Activated naive CD8-positive, alpha-beta T cell treated with anti-CD3 and anti-CD28 coated beads, Interleukin-2, amount 50 U/mL, for 24 hours (primary cell): ENCODE results near the gene CPPED1.
"Not testable (repeated sequence)": the region's sequence is repeated elsewhere in the genome, so short reads cannot be mapped to it uniquely, and the experiment has no call there.

Experiments used
- ATAC-seq: fragments of 150-1000 bp; cut with Tn5 transposase; one replicate; pipeline ENCODE4 v1.10.0; 2021
- DNase-seq: peaks from one replicate; pipeline ENCODE4 v3.0.0; 2021
- H3K27ac Mint-ChIP-seq: one replicate; pipeline ENCODE4 v1.8.0; 2021; ENCODE audit warnings: mild to moderate bottlenecking, mixed read lengths
- H3K27me3 Mint-ChIP-seq: one replicate; pipeline ENCODE4 v1.8.0; 2021; ENCODE audit warnings: mixed read lengths
- H3K36me3 Mint-ChIP-seq: one replicate; pipeline ENCODE4 v1.8.0; 2021; ENCODE audit warnings: low read depth, mixed read lengths
- H3K4me1 Mint-ChIP-seq: one replicate; pipeline ENCODE4 v1.8.0; 2021; ENCODE audit warnings: mixed read lengths
- H3K4me3 Mint-ChIP-seq: one replicate; pipeline ENCODE4 v1.8.0; 2021; ENCODE audit warnings: mild to moderate bottlenecking, moderate library complexity, mixed read lengths
- H3K9me3 Mint-ChIP-seq: one replicate; pipeline ENCODE4 v1.8.0; 2021; ENCODE audit warnings: mixed read lengths

Gene CPPED1

GRCh38 chr16:12813734-12814133 is 10.0 kb upstream of the CPPED1 start:
- not testable (repeated sequence) for H3K4me3 Mint-ChIP-seq, ATAC-seq, DNase-seq, H3K36me3 Mint-ChIP-seq, H3K4me1 Mint-ChIP-seq, H3K27me3 Mint-ChIP-seq, H3K27ac Mint-ChIP-seq, H3K9me3 Mint-ChIP-seq

- H3K9me3 Mint-ChIP-seq, H3K4me3 Mint-ChIP-seq, DNase-seq, H3K27ac Mint-ChIP-seq, H3K27me3 Mint-ChIP-seq, H3K36me3 Mint-ChIP-seq, H3K4me1 Mint-ChIP-seq, ATAC-seq: not testable (repeated sequence)
Observed at GRCh38 chr16:12813321-12813720, 9.6 kb upstream of the CPPED1 start.

- Mint-ChIP-seq H3K4me1 (peaks cover 1% of the 10 kb centered on the region), H3K9me3 (peaks cover 7% of the 10 kb centered on the region), H3K4me3 (no peak overlapping the region), H3K27me3 (peaks cover 7% of the 10 kb centered on the region), H3K27ac (no peak overlapping the region), H3K36me3 (no peaks in the 10 kb centered on the region)
- DNase-seq (no peak), ATAC-seq (no peak)
Observed at GRCh38 chr16:12811441-12812383, 8.0 kb upstream of the CPPED1 start.

GRCh38 chr16:12805066-12805465 is 1.4 kb upstream of the CPPED1 start:
- peaks cover 33% of the 10 kb centered on the region for H3K4me1 Mint-ChIP-seq
- peaks cover under 1% of the 10 kb centered on the region for H3K9me3 Mint-ChIP-seq
- no peak for DNase-seq
- H3K27me3 Mint-ChIP-seq, result peaks cover 8% of the 10 kb centered on the region
- peaks cover 4% of the 10 kb centered on the region for H3K36me3 Mint-ChIP-seq
- no peak overlapping the region for H3K4me3 Mint-ChIP-seq
- H3K27ac Mint-ChIP-seq, result no peak overlapping the region
- no peak for ATAC-seq

GRCh38 chr16:12804395-12804794 is 708 bp upstream of the CPPED1 start:
- no peak for ATAC-seq
- Mint-ChIP-seq H3K4me1 (peaks cover 33% of the 10 kb centered on the region), H3K4me3 (peak overlapping the region; percentile 87), H3K36me3 (peaks cover 4% of the 10 kb centered on the region), H3K27me3 (peaks cover 8% of the 10 kb centered on the region), H3K27ac (no peak overlapping the region), H3K9me3 (no peaks in the 10 kb centered on the region)
- no peak for DNase-seq

- H3K27me3 Mint-ChIP-seq, result peaks cover 3% of the 10 kb centered on the region
- no peaks in the 10 kb centered on the region for H3K9me3 Mint-ChIP-seq
- DNase-seq (no peak), ATAC-seq (no peak)
- peaks cover 33% of the 10 kb centered on the region for H3K4me1 Mint-ChIP-seq
- peak overlapping the region; percentile 87 for H3K4me3 Mint-ChIP-seq
- peak overlapping the region; percentile 79 for H3K27ac Mint-ChIP-seq
- H3K36me3 Mint-ChIP-seq, result peaks cover 4% of the 10 kb centered on the region
Observed at GRCh38 chr16:12802661-12803060, 1.0 kb downstream of the CPPED1 start.

- Mint-ChIP-seq H3K27ac (peak overlapping the region; percentile 71), H3K27me3 (peaks cover 3% of the 10 kb centered on the region), H3K4me3 (peak overlapping the region; percentile 87), H3K36me3 (peaks cover 4% of the 10 kb centered on the region), H3K4me1 (peaks cover 33% of the 10 kb centered on the region), H3K9me3 (no peaks in the 10 kb centered on the region)
- DNase-seq (no peak), ATAC-seq (no peak)
Observed at GRCh38 chr16:12802048-12802447, 1.6 kb downstream of the CPPED1 start.

GRCh38 chr16:12801511-12802042 is 2.1 kb downstream of the CPPED1 start:
- Mint-ChIP-seq H3K4me1 (peaks cover 33% of the 10 kb centered on the region), H3K27me3 (peaks cover 3% of the 10 kb centered on the region), H3K27ac (peak overlapping the region; percentile 71), H3K36me3 (peaks cover 4% of the 10 kb centered on the region), H3K9me3 (no peaks in the 10 kb centered on the region), H3K4me3 (peak overlapping the region; percentile 87)
- ATAC-seq, result no peak
- DNase-seq, result peak; percentile 18

GRCh38 chr16:12800817-12801216 is 2.9 kb downstream of the CPPED1 start:
- ATAC-seq (no peak), DNase-seq (no peak)
- peak overlapping the region; percentile 72 for H3K27ac Mint-ChIP-seq
- no peaks in the 10 kb centered on the region for H3K9me3 Mint-ChIP-seq
- peaks cover 4% of the 10 kb centered on the region for H3K36me3 Mint-ChIP-seq
- H3K4me1 Mint-ChIP-seq, result peaks cover 33% of the 10 kb centered on the region
- H3K4me3 Mint-ChIP-seq, result no peak overlapping the region
- peaks cover 3% of the 10 kb centered on the region for H3K27me3 Mint-ChIP-seq

- H3K9me3 Mint-ChIP-seq, H3K36me3 Mint-ChIP-seq, DNase-seq, H3K4me3 Mint-ChIP-seq, H3K27me3 Mint-ChIP-seq, ATAC-seq, H3K27ac Mint-ChIP-seq: not testable (repeated sequence)
- peaks cover 33% of the 10 kb centered on the region for H3K4me1 Mint-ChIP-seq
Observed at GRCh38 chr16:12799996-12800395, 3.7 kb downstream of the CPPED1 start.

GRCh38 chr16:12798846-12799245 is 4.8 kb downstream of the CPPED1 start:
- peaks cover 4% of the 10 kb centered on the region for H3K36me3 Mint-ChIP-seq
- no peak for DNase-seq
- no peak overlapping the region for H3K27ac Mint-ChIP-seq
- H3K4me1 Mint-ChIP-seq, result peaks cover 28% of the 10 kb centered on the region
- H3K9me3 Mint-ChIP-seq, result no peaks in the 10 kb centered on the region
- H3K4me3 Mint-ChIP-seq, result no peak overlapping the region
- ATAC-seq, result no peak
- H3K27me3 Mint-ChIP-seq, result peaks cover 3% of the 10 kb centered on the region

GRCh38 chr16:12798171-12798570 is 5.5 kb downstream of the CPPED1 start:
- Mint-ChIP-seq H3K36me3 (peaks cover 3% of the 10 kb centered on the region), H3K4me1 (peaks cover 25% of the 10 kb centered on the region), H3K9me3 (no peaks in the 10 kb centered on the region), H3K27me3 (peaks cover 3% of the 10 kb centered on the region), H3K4me3 (no peak overlapping the region), H3K27ac (no peak overlapping the region)
- ATAC-seq (no peak), DNase-seq (no peak)

- Mint-ChIP-seq H3K27ac (no peak overlapping the region), H3K4me1 (peaks cover 9% of the 10 kb centered on the region), H3K4me3 (no peak overlapping the region), H3K9me3 (peaks cover 4% of the 10 kb centered on the region), H3K36me3 (peaks cover 3% of the 10 kb centered on the region), H3K27me3 (peaks cover 3% of the 10 kb centered on the region)
- no peak for ATAC-seq
- no peak for DNase-seq
Observed at GRCh38 chr16:12796498-12796897, 7.2 kb downstream of the CPPED1 start.

- Mint-ChIP-seq H3K27ac (no peak overlapping the region), H3K4me1 (no peaks in the 10 kb centered on the region), H3K4me3 (no peak overlapping the region), H3K27me3 (no peaks in the 10 kb centered on the region), H3K9me3 (peaks cover 4% of the 10 kb centered on the region), H3K36me3 (peaks cover 3% of the 10 kb centered on the region)
- DNase-seq (no peak), ATAC-seq (no peak)
Observed at GRCh38 chr16:12794486-12795387, 8.9 kb downstream of the CPPED1 start.
